ENCODE data around the gene PCSK4.

GRCh38 chr19:1531587-1531986, 41.4 kb upstream of the PCSK4 start:
- TF ChIP-seq CTCF (IDR thresholded peaks at IDR 0.05) (no peak), POLR2A (IDR thresholded peaks at IDR 0.05) (no peak)
